Caco-2 (cell line): ENCODE data around the gene PIP4P1. TPM values are rescaled to one million over a fixed set of nuclear protein-coding genes. Genes with fewer than 3 reads are reported as not detected.

Experiments used
- BruUV-seq: library from RNA; stranded (reverse); fragments of 400-500 nt; replicated peaks from 2 replicates; lab custom pipeline; 2021; lab: Mats Ljungman, UMichigan
- CTCF ChIA-PET: fragments of 300-600 bp; sonication (Branson Sonifier 250); formaldehyde crosslinking; loops from one replicate; lab custom pipeline; 2022; ENCODE audit warnings: antibody characterized with exemption; lab: Charles Lee
- POLR2A ChIA-PET: fragments of 300-600 bp; sonication (Branson Sonifier 250); formaldehyde crosslinking; loops from one replicate; lab custom pipeline; 2022; ENCODE audit warnings: antibody characterized with exemption; lab: Charles Lee
- DNase-seq, 2 experiments: peaks; one replicate each; pipeline versions ENCODE4 v3.0.0 to v3.0.0-alpha.2; 2020 to 2022
- H3K27me3 ChIP-seq: replicated peaks from 2 replicates; pipeline ENCODE4 v1.6.0; 2011; ENCODE audit warnings: low read length; ENCODE audit not compliant: control insufficient read depth, insufficient read depth
- H3K36me3 ChIP-seq: 2 replicates; pipeline ENCODE4 v1.5.1; 2011; ENCODE audit warnings: low read length; ENCODE audit not compliant: control insufficient read depth, insufficient read depth
- H3K4me1 ChIP-seq: fragments of 250-450 bp; sonication (Bioruptor Pico); 2 replicates; pipeline ENCODE4 v1.5.1; 2020; ENCODE audit warnings: mild to moderate bottlenecking
- H3K4me3 ChIP-seq: 2 replicates; pipeline ENCODE4 v1.5.1; 2011; ENCODE audit warnings: low read depth, mild to moderate bottlenecking, control low read depth, low read length
- H3K9me3 ChIP-seq: fragments of 250-450 bp; sonication (Bioruptor Pico); 2 replicates; pipeline ENCODE4 v1.5.1; 2020; ENCODE audit warnings: mild to moderate bottlenecking, moderate library complexity
- H3K27ac Mint-ChIP-seq: one replicate; pipeline ENCODE4 v1.8.0; 2022; ENCODE audit warnings: mixed read lengths; ENCODE audit not compliant: unreplicated experiment
- H3K27me3 Mint-ChIP-seq: one replicate; pipeline ENCODE4 v1.8.0; 2022; ENCODE audit warnings: mixed read lengths; ENCODE audit not compliant: insufficient read depth, unreplicated experiment
- H3K36me3 Mint-ChIP-seq: one replicate; pipeline ENCODE4 v1.8.0; 2022; ENCODE audit warnings: mild to moderate bottlenecking, mixed read lengths; ENCODE audit not compliant: insufficient read depth, unreplicated experiment
- H3K4me1 Mint-ChIP-seq: one replicate; pipeline ENCODE4 v1.8.0; 2022; ENCODE audit warnings: low read depth, mixed read lengths; ENCODE audit not compliant: unreplicated experiment
- H3K4me3 Mint-ChIP-seq: one replicate; pipeline ENCODE4 v1.8.0; 2022; ENCODE audit warnings: mild to moderate bottlenecking, moderate library complexity, mixed read lengths; ENCODE audit not compliant: unreplicated experiment
- H3K9me3 Mint-ChIP-seq: one replicate; pipeline ENCODE4 v1.8.0; 2022; ENCODE audit warnings: mixed read lengths; ENCODE audit not compliant: unreplicated experiment
- CTCF ChIP-seq, 2 experiments: fragments of 200-600 bp in 1 of 2; IDR thresholded peaks; 1 replicate in 1 of 2; 2 replicates in 1 of 2; pipeline versions ENCODE4 v1.5.1 to v1.8.0; 2011 to 2022; ENCODE audit warnings: antibody characterized with exemption in 1 of 2, control low read depth in 1 of 2, inconsistent platforms in 1 of 2, low read depth in 1 of 2, low read length in 1 of 2, mild to moderate bottlenecking in 1 of 2, moderate library complexity in 1 of 2; ENCODE audit not compliant: insufficient read depth in 1 of 2, severe bottlenecking in 1 of 2, unreplicated experiment in 1 of 2
- intact Hi-C: fragments of 100-400 bp; cut with micrococcal nuclease; formaldehyde crosslinking; loops from one replicate; pipeline ENCODE4 v1.10.0; 2022; ENCODE audit not compliant: unreplicated experiment
- total RNA-seq: library from RNA; stranded (reverse); gene quantifications from 2 replicates; pipeline ENCODE4 v1.2.3, GENCODE V29; 2022

The PIP4P1 gene
- total RNA-seq, 1 experiment from 2014 or later: 46.2 TPM

DNA sequence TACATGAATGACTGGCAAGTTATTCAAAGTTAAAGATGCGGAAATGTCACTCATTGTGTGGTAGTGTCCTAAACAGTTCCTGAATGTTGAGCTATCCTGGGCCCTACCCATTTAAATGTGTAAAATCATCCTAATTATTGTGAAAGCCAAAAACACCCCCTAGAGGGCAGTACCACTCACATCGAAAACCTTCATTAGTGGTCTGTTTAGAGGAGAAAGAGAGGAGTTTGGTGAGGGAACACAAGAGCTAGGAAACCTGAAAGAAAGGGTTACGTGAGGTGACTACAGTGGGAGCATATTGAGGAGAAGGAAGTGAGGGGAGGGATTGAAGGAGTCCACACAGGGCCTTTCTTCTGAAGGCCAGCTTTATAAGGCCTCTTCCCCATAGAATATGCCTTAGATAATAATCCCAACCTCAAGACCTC is 45.4 kb downstream of the PIP4P1 start:
- peaks cover 47% of the 10 kb centered on the region for H3K4me1 ChIP-seq
- H3K4me1 Mint-ChIP-seq: peaks cover 32% of the 10 kb centered on the region
- H3K4me3 ChIP-seq: no peak overlapping the region
- H3K4me3 Mint-ChIP-seq: no peak overlapping the region
- H3K27me3 ChIP-seq: no peaks in the 10 kb centered on the region
- H3K36me3 Mint-ChIP-seq: peaks cover 6% of the 10 kb centered on the region
- no TSS peak for BruUV-seq
- ChIA-PET CTCF (interaction anchor here (0.5 to 1.4 kb wide), 11 partner anchors 9 to 207 kb away, joined by 3 to 9 read pairs (median 4); partner anchors contain the start of genes APEX1, OSGEP, PARP2 and PIP4P1), POLR2A (interaction anchor here (0.5 to 1.2 kb wide), 4 partner anchors 39 to 73 kb away, joined by 3 to 11 read pairs (median 10); partner anchors contain the start of genes APEX1, OSGEP, PARP2 and PIP4P1)
- no peaks in the 10 kb centered on the region for H3K9me3 Mint-ChIP-seq
- peak in 1 of 2 experiments; percentile 65 for DNase-seq
- no peaks in the 10 kb centered on the region for H3K9me3 ChIP-seq
- TF ChIP-seq CTCF (IDR thresholded peaks at IDR 0.05; ENCODE audit: insufficient read depth in 1 of 2, low read depth in 1 of 2, low read length in 1 of 2, severe bottlenecking in 1 of 2, unreplicated experiment in 1 of 2): peak; percentile 54 to 59
- H3K27ac Mint-ChIP-seq: peak overlapping the region; percentile 13
- no peaks in the 10 kb centered on the region for H3K36me3 ChIP-seq
- intact Hi-C loops: loop anchor here (1.0 to 10.0 kb wide), 3 partner anchors 72 to 267 kb away; partner anchors contain the start of genes PARP2 and RNASE4
- H3K27me3 Mint-ChIP-seq: no peaks in the 10 kb centered on the region

- POLR2A ChIA-PET: interaction anchor here (0.6 to 2.0 kb wide), 6 partner anchors 41 to 71 kb away, joined by 3 to 11 read pairs (median 4); partner anchors contain the start of genes APEX1, OSGEP, PARP2 and PIP4P1
- H3K9me3 ChIP-seq: no peaks in the 10 kb centered on the region
- no peaks in the 10 kb centered on the region for H3K36me3 ChIP-seq
- H3K27me3 Mint-ChIP-seq: no peaks in the 10 kb centered on the region
- CTCF ChIA-PET: no interaction called here
- peak overlapping the region; percentile 97 for H3K4me3 Mint-ChIP-seq
- H3K4me1 Mint-ChIP-seq: peaks cover 24% of the 10 kb centered on the region
- H3K36me3 Mint-ChIP-seq: peaks cover 6% of the 10 kb centered on the region
- intact Hi-C loops: loop anchor here (1.0 to 10.0 kb wide), 3 partner anchors 56 to 193 kb away; partner anchors contain the start of gene PNP
- H3K4me3 ChIP-seq: peak overlapping the region; percentile 97
- H3K27ac Mint-ChIP-seq: peak overlapping the region; percentile 93
- H3K4me1 ChIP-seq: peaks cover 36% of the 10 kb centered on the region
- DNase-seq: no peak
- H3K9me3 Mint-ChIP-seq: no peaks in the 10 kb centered on the region
- TSS peak; percentile 70 for BruUV-seq
- no peaks in the 10 kb centered on the region for H3K27me3 ChIP-seq
- TF ChIP-seq CTCF (IDR thresholded peaks at IDR 0.05; ENCODE audit: insufficient read depth in 1 of 2, low read depth in 1 of 2, low read length in 1 of 2, severe bottlenecking in 1 of 2, unreplicated experiment in 1 of 2): no peak
Measured at GRCh38 chr14:20413744-20414082, 47.5 kb downstream of the PIP4P1 start.

DNA sequence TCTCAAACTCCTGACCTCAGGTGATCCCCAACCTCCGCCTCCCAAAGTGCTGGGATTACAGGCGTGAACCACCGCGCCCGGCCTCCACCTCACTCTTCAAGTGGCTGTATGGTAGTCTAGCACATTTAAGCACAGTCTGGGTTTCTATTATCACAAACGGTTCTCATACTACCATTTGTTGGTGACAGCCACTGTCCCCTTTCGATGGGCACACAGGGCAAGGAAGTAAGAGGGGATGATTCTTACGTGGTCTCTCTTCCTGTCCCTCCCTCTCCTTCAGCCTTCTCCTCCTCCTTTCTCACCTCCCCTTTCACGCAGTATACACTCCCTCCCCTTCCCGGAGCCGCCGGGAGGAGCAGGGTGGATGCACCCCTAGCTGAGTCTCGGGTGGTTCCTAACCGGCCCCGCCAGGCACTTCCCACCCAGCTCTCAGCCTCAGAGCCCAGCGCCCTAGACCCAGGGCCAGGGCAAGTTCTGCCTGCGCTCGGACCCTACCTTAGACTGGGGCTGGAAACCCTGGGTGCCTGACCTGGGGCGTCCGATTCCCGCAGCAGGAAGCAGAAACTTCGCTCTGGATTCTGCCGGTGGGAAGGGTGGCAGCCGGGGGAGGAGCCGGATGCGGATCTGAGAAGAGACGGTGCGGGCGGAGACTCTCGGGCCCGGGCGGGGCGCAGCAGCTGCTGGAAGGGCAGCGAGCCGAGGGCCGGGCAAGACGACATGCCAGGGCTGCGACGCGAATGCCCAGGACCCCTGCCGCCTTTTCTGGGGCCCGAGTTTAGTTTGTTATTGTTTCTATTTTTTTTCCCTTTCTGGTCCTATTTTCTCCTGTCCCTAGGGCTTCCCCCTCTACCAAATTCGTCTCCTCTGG is 48.1 kb downstream of the PIP4P1 start, which contains the start of gene TEP1:
Gene TEP1 (minus strand): TSS at position 626 of the 868 bp plus-strand sequence. CDS start 5,062 bp downstream, outside the sequence.
- Mint-ChIP-seq H3K9me3 (no peaks in the 10 kb centered on the region), H3K36me3 (peaks cover 6% of the 10 kb centered on the region), H3K27ac (peak within 1 kb of the TSS; percentile 93), H3K4me1 (peaks cover 18% of the 10 kb centered on the region), H3K4me3 (peak within 1 kb of the TSS; percentile 97), H3K27me3 (no peaks in the 10 kb centered on the region)
- BruUV-seq: no TSS peak
- Histone ChIP-seq H3K9me3 (no peaks in the 10 kb centered on the region), H3K4me3 (peak within 1 kb of the TSS; percentile 97), H3K27me3 (no peaks in the 10 kb centered on the region), H3K36me3 (no peaks in the 10 kb centered on the region), H3K4me1 (peaks cover 30% of the 10 kb centered on the region)
- no peak for TF ChIP-seq CTCF (IDR thresholded peaks at IDR 0.05; ENCODE audit: insufficient read depth in 1 of 2, low read depth in 1 of 2, low read length in 1 of 2, severe bottlenecking in 1 of 2, unreplicated experiment in 1 of 2)
- peak; percentile 85 to 88 for DNase-seq
- ChIA-PET POLR2A (interaction anchor here (0.6 to 2.0 kb wide), 8 partner anchors 42 to 167 kb away, joined by 3 to 11 read pairs (median 5); partner anchors contain the start of genes APEX1, OSGEP, PARP2 and PIP4P1), CTCF (interaction anchor here (0.6 kb wide), 1 partner anchor 245 kb away, joined by 3 read pairs; no protein-coding TSS in a partner anchor)
- intact Hi-C loops: loop anchor here (1.0 to 10.0 kb wide), 3 partner anchors 56 to 194 kb away; partner anchors contain the start of gene PNP
